ENCODE results near the gene SLC46A3.
"Not testable (repeated sequence)": the region's sequence is repeated elsewhere in the genome, so short reads cannot be mapped to it uniquely, and the experiment has no call there.

The SLC46A3 gene

GRCh38 chr13:28685892-28686291 is 32.9 kb downstream of the SLC46A3 start:
- no peak overlapping the region for H3K4me3 Mint-ChIP-seq
- peaks cover 29% of the 10 kb centered on the region for H3K9me3 Mint-ChIP-seq
- H3K27me3 Mint-ChIP-seq (ENCODE audit: low read depth) = peaks cover 4% of the 10 kb centered on the region
- no peak for TF ChIP-seq CTCF (IDR thresholded peaks at IDR 0.05; ENCODE audit: unreplicated experiment in 3 of 3)
- H3K27ac Mint-ChIP-seq = no peak overlapping the region
- no peaks in the 10 kb centered on the region for H3K36me3 Mint-ChIP-seq (ENCODE audit: low read depth)
- H3K4me1 Mint-ChIP-seq = no peaks in the 10 kb centered on the region

DNA sequence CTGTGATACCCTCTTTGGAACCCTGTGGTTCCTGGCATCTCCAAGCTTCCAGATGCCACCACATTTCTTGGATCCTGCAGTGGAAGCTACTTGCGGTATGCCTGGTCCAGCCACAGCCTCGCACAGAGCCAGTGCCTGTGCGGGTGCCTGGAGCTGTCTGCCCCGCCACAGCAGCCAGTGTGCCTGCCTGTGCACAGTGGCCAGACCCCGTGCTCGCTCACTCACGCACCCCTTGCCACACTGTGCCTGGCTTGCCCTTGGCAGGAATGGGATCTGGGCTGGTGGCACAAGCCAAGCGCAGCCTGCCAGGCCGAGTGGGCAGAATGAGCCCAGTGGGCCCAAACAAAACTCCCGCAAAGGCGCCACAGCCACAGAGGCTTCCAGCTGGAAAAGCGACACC is 33.7 kb downstream of the SLC46A3 start:
- Mint-ChIP-seq H3K27ac (no peak overlapping the region), H3K9me3 (peaks cover 24% of the 10 kb centered on the region), H3K4me3 (no peak overlapping the region), H3K27me3 (ENCODE audit: low read depth) (peaks cover 2% of the 10 kb centered on the region), H3K36me3 (ENCODE audit: low read depth) (no peaks in the 10 kb centered on the region), H3K4me1 (no peaks in the 10 kb centered on the region)
- no peak for TF ChIP-seq CTCF (IDR thresholded peaks at IDR 0.05; ENCODE audit: unreplicated experiment in 3 of 3)

- H3K27me3 Mint-ChIP-seq (ENCODE audit: low read depth) = no peaks in the 10 kb centered on the region
- no peak overlapping the region for H3K4me3 Mint-ChIP-seq
- no peak overlapping the region for H3K27ac Mint-ChIP-seq
- H3K36me3 Mint-ChIP-seq (ENCODE audit: low read depth) = peaks cover 5% of the 10 kb centered on the region
- TF ChIP-seq CTCF (IDR thresholded peaks at IDR 0.05; ENCODE audit: unreplicated experiment in 3 of 3) = no peak
- H3K4me1 Mint-ChIP-seq = no peaks in the 10 kb centered on the region
- H3K9me3 Mint-ChIP-seq = peaks cover 18% of the 10 kb centered on the region
These were observed 34.5 kb downstream of the SLC46A3 start for GRCh38 chr13:28684257-28684656.

- not testable (repeated sequence) for H3K4me1 Mint-ChIP-seq; H3K4me3 Mint-ChIP-seq; H3K27ac Mint-ChIP-seq; H3K36me3 Mint-ChIP-seq (ENCODE audit: low read depth); H3K27me3 Mint-ChIP-seq (ENCODE audit: low read depth)
- peaks cover 17% of the 10 kb centered on the region for H3K9me3 Mint-ChIP-seq
These were observed 35.6 kb downstream of the SLC46A3 start for GRCh38 chr13:28683169-28683568.

DNA sequence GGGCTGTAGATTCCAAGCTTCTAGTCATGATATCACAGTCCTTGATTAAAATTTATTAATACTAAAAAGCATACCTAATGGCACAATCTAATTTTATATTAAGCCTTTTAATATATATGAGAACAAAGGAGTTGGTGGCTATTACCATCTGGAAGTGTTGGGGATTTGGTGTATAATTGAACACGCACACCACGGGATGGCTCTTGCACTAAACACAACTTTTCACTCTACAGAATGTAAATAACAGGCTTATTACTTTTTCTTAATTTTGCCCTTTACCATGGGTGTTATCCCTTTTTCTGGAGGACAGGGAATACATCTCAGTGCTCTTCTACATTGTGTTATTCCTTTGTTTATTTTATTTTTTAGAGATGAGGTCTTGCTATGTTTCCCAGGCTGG is 38.2 kb downstream of the SLC46A3 start:
- no peak for TF ChIP-seq CTCF (IDR thresholded peaks at IDR 0.05; ENCODE audit: unreplicated experiment in 3 of 3)
- H3K4me3 Mint-ChIP-seq = no peak overlapping the region
- peaks cover 17% of the 10 kb centered on the region for H3K36me3 Mint-ChIP-seq (ENCODE audit: low read depth)
- no peaks in the 10 kb centered on the region for H3K27me3 Mint-ChIP-seq (ENCODE audit: low read depth)
- H3K9me3 Mint-ChIP-seq = peaks cover 2% of the 10 kb centered on the region
- no peak overlapping the region for H3K27ac Mint-ChIP-seq
- no peaks in the 10 kb centered on the region for H3K4me1 Mint-ChIP-seq

DNA sequence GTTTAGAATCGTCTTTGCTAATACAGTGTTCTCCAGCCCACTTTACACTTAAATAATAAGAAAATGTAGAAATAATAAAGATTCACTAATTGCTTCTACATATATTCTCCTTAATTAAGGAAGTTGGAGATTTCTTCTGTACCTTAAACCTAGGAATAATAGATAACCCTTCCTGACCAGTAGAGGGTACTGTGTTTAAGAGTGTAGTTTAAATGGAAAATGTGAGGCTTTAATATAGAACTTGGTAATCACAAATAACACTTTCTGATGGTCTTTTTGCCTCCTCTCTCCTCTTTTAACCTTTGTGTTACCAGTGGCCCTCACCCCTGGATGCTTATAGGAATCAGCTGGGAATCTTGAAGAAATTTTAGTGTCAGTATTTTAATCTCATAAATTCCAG is 39.1 kb downstream of the SLC46A3 start:
- H3K27me3 Mint-ChIP-seq (ENCODE audit: low read depth) = no peaks in the 10 kb centered on the region
- TF ChIP-seq CTCF (IDR thresholded peaks at IDR 0.05; ENCODE audit: unreplicated experiment in 3 of 3) = peak; percentile 29 to 50 (median 33)
- peaks cover 20% of the 10 kb centered on the region for H3K36me3 Mint-ChIP-seq (ENCODE audit: low read depth)
- no peaks in the 10 kb centered on the region for H3K4me1 Mint-ChIP-seq
- H3K27ac Mint-ChIP-seq = no peak overlapping the region
- H3K4me3 Mint-ChIP-seq = no peak overlapping the region
- H3K9me3 Mint-ChIP-seq = no peaks in the 10 kb centered on the region
